HG03378 (cell line): ENCODE measurements around the gene FRMD4B.

Source experiments
- ATAC-seq: cut with Tn5 transposase; IDR thresholded peaks from one replicate; pipeline ENCODE4 v1.9.1; 2021; ENCODE audit warnings: mild to moderate bottlenecking, moderate library complexity; ENCODE audit not compliant: unreplicated experiment

The FRMD4B gene

GRCh38 chr3:69385723-69386555 is at the start of gene FRMD4B:
Gene FRMD4B, minus strand, starts transcription at chr3:69386088. Its CDS starts 99 bp downstream, at chr3:69385989.
- no peak for ATAC-seq

DNA sequence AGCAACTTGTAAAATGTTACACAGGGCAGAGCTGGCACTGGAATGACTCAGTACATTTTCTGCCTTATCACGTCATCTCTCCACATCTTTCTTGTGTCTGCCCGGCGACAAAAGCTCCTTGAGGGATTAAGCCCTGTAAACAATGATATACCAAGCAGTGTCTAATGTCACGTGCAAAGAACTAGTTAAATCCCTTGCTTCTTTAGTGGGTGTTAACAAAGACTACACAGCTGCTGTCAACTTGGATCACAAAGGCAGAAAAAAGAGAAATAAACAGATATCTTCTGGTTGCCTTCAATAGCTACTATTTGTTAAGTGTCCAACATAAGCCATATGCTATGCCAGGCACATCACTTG is 48.1 kb upstream of the FRMD4B start:
- ATAC-seq: no peak

GRCh38 chr3:69433121-69433968 is 47.5 kb upstream of the FRMD4B start:
- ATAC-seq: no peak

- ATAC-seq: no peak
These were observed 42.9 kb upstream of the FRMD4B start for GRCh38 chr3:69428657-69429255.

GRCh38 chr3:69426967-69427304 is 41.0 kb upstream of the FRMD4B start:
- ATAC-seq: no peak

DNA sequence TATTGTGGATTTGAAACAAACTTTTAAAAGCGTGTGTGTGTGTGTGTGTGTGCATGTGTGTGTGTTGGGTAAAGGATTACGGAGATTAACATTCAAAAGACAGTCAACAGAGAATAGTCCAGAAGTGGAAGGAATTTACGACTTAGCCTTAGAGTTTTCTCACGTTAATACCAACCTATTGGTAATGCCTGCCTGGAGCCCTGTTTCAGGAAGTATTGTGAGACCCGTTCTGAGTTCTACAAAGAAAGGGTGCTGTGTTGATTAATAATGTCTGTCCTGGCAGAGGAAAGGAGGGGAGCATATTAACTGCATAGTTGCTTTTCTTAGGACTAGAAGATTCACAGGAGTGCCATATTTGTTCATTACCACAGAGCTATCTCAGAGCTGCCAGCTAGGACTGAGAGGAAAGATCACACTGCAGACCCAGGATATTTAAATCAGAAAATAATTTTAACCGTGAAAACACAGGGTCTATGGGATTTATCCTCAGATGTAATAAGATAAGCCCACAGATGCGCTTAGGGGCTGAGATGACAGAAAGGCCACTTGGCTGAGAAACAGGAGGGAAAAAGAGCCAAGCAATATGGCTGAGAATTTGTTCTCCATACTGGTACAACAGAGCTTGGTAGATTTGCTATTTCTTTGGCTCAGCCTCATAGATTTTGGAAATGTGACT is 40.5 kb upstream of the FRMD4B start:
- no peak for ATAC-seq

GRCh38 chr3:69425249-69425648 is 39.4 kb upstream of the FRMD4B start:
- ATAC-seq: peak; percentile 70

DNA sequence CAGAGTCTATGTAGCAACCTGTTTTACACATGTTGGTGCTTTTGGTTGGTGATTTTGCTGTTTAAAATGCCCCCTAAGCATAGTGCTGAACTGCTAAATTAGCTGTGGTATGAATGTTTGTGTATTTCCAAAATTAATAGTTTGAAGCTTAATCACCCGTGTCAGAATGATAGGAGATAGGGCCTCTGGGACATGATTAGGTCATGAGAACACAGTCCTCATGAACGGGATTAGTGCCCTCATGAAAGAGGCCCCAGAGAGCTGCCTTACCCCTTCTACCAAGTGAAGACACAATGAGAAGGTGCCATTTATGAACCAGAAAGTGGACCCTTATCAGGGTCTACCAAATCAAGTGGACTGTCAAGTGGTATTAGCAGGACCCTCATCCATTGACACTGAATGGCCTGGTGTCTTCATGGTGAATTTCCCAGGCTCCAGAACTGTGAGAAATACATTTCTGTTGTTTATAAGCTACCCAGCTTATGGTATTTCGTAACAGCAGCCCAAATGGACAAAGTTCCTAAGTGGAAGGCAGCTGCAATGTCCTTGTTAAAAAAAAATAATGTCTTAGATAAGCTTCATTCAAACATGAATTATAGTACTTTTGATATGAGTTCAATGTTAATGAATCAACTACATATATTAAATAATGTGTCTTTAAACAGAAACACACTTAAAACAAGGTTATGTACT is 37.7 kb upstream of the FRMD4B start:
- ATAC-seq: no peak

DNA sequence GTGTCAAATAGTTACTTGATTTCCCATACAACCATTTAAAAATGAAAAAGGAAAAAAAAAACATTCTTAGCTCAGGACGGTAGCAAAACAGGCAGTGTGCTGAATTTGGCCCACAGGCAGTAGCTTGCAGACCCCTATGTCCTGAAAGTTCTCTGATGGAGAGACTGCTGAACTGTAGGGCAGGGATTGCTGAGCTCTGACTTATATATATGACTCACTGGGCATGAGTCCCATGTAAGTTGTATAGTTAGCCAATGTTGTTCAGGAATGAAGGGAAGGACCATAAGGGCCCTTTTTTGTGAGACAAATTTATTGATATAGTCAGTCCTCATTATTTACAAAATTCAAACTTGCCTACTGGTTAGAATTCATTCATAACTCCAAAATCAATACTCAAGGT is 36.9 kb upstream of the FRMD4B start:
- ATAC-seq: no peak

GRCh38 chr3:69420781-69421520 is 35.1 kb upstream of the FRMD4B start:
- ATAC-seq: no peak

DNA sequence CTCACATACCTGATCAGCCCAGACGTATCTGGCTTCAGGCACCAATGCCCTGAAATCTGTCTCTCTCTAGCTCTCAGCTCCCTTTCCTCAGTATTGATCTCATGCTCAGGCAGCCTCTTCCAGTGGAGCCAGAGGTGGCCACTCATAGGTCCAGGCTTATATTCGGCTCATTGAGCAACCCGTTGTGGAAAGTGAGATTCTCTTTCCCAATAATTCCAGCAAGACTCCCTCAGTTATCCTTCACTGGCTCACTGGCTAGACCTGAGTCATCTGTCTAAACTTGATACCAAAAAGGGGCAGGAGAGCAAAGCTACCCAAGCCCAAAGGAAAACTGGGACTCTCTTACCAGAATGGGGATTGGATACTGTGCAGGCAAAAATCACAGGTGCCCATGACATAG is 33.4 kb upstream of the FRMD4B start:
- ATAC-seq: no peak

- no peak for ATAC-seq
These were observed 31.7 kb upstream of the FRMD4B start for GRCh38 chr3:69417541-69418078.

DNA sequence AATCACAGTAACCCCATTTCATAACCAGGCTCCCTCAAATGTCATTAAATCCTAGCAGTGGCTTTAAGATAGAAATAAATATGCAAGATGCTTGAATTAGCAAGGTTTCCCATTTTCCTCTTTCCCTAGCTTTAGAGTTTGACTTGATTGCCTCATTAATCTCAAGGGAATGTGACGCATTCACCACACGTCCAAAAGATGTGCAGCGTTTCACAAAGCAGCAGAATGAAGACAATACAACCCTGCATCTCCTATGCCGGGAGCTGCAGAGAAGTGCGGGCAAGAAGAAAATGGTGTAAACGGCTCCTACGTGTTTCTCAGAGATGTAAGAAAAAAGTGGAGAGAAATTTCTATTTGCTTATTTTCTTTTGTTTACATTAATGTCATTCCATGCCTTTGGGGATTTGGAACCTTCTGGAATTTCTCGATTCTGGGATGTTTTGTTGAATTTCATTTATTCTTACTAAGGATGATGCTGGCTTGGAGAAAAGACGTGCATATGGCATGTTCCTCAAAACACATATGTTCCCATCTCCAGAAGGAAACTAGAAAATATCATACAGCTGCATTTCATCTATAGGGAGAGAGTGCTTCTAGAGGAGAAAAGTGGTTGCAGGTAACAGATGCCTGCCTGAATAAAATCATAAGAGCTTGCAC is 27.8 kb upstream of the FRMD4B start:
- ATAC-seq: no peak

DNA sequence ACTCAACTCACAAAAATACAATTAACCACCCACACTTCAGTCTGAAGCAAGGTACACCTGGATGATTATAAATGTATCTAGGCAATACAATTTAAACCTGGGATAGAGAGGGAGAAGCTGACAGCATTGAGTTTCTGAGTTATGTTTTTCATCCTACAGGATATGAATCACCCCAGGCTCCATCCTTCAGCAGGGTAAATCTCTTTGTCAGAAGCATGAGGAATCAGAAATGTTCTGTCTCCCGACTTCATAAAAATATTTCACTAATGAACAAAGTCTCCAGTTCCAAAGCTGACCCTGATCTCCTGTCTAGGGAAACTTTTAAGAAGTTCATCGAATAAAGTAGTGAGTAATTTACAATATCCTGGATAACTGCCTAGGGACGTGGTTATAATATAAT is 25.5 kb upstream of the FRMD4B start:
- ATAC-seq: no peak

- ATAC-seq: peak; percentile 99
These were observed 24.4 kb upstream of the FRMD4B start for GRCh38 chr3:69410301-69410700.

DNA sequence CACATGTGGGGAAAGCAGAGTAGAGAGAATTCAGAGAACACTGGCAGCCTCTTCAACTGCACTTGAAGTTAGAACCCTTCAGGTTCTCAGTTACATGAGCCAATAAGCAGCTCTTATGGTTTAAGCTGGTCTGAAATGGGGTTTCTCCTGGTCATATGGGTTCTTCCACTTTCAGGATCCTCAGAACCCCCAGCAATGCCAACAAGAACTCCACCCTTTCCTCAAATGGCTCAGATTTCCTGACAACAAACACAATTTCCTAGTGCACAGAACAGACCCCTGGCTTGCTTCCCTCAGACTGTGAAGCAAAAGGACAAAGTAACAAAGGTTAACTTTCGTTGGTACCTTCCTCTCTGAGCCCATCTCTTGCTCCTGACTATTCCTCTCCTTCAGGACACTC is 23.9 kb upstream of the FRMD4B start:
- no peak for ATAC-seq

DNA sequence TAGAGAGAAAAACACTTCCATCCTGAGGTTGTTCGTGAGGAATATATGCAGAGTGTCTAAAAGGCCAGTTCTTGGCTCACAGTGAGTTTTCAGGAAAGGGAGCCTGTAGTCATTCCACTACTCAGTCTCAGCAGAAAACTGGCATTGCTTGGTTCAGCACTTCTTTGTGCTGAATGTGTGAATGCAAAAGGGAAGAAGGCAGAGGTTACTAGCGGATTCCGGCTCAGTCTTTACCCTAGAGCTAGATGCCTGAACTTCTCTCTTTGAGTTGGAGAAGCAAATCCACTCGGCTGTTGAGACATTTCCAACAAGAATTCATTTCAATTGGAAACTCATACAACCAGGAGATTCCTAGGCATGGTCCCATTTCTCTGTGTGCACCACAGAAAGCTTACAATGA is 23.1 kb upstream of the FRMD4B start:
- ATAC-seq: no peak

- no peak for ATAC-seq
These were observed 22.7 kb upstream of the FRMD4B start for GRCh38 chr3:69408542-69408941.

GRCh38 chr3:69407908-69408307 is 22.0 kb upstream of the FRMD4B start:
- no peak for ATAC-seq
